G401.6 (cell line): ENCODE results near the gene SAXO2.
"Not testable (repeated sequence)": the region's sequence is repeated elsewhere in the genome, so short reads cannot be mapped to it uniquely, and the experiment has no call there.

ENCODE experiments used
- FAIRE-seq: peaks from 2 replicates; lab custom pipeline; 2012; peaks lifted over from hg19 to GRCh38; lab: Jason Lieb, UNC

SAXO2 gene

DNA sequence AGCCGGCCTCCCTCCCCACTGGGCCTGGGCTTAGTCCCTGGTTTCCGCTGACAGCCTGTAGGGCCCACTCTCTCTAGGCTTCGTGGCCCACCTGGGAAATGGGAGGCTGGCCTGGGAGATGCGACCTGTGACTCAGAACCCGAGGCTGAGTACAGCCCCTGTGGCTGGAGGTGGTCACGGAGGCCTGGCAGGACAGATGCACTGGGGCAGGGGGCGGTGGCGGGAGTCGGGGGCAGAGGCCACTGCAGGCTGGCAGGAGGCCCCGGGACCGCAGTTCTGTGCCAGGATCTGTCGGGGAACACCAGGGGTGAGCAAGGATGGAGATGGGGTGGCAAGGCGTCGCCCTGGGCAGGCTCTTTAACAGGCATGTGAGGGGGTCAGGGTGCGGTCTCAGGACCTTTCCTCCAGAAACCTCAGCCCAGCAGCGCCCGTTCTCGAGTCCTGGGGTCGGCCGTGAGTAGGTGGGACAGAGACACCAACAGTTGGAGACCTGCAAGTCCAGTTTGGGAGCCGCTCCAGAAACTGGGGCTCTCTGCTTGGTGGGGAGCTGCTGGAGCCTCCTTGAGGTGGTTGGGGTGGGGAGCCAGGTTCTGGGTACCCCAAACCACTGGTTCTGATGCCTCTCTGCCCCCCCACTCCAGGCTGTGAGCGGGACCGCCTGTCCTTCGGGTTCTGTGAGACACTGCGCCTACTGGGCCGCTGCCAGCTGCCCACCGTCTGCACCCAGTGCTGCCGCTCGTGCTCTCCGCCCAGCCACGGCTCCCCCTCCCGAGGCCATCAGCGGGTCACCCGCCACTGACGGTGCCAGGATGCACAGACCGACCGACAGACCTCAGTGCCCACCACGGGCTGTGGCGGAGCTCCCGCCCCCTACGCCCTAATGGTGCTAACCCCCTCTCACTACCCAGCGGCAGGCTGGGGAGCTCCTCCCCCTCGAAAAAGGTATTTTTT, 71.3 kb downstream of the SAXO2 start:
- not testable (repeated sequence) for FAIRE-seq
